NT2/D1 (cell line): Measurements from ENCODE around the gene TMEM14B.
"Not testable (repeated sequence)": the region's sequence is repeated elsewhere in the genome, so short reads cannot be mapped to it uniquely, and the experiment has no call there.

Experiments
- DNase-seq: peaks from one replicate; pipeline ENCODE4 v3.0.0-alpha.2; 2011; ENCODE audit warnings: low read depth, low spot score
- H3K27me3 ChIP-seq: 2 replicates; pipeline ENCODE4 v1.6.0; 2011; ENCODE audit warnings: mild to moderate bottlenecking; ENCODE audit not compliant: insufficient read length, insufficient read depth
- H3K36me3 ChIP-seq: 2 replicates; pipeline ENCODE4 v1.6.1; 2011; ENCODE audit warnings: mild to moderate bottlenecking, low read length, mixed read lengths; ENCODE audit not compliant: insufficient read depth, insufficient read length
- H3K4me1 ChIP-seq: 2 replicates; pipeline ENCODE4 v1.5.1; 2011; ENCODE audit not compliant: insufficient read depth, insufficient read length
- H3K4me3 ChIP-seq: 2 replicates; pipeline ENCODE4 v1.5.1; 2011; ENCODE audit warnings: low read depth; ENCODE audit not compliant: insufficient read length
- H3K9ac ChIP-seq: 2 replicates; pipeline ENCODE4 v1.6.0; 2011; ENCODE audit warnings: low read depth; ENCODE audit not compliant: insufficient read length
- H3K9me3 ChIP-seq: 2 replicates; pipeline ENCODE4 v1.5.1; 2011; ENCODE audit warnings: mild to moderate bottlenecking, low read length; ENCODE audit not compliant: insufficient read depth
- SUZ12 ChIP-seq: IDR thresholded peaks from 2 replicates; pipeline ENCODE4 v1.6.1; 2011; ENCODE audit not compliant: insufficient read length, insufficient read depth; ENCODE audit errors: extremely low read depth
- YY1 ChIP-seq: IDR thresholded peaks from 2 replicates; pipeline ENCODE4 v1.6.1; 2011; ENCODE audit not compliant: insufficient read length, insufficient read depth
- ZNF274 ChIP-seq: IDR thresholded peaks from 2 replicates; pipeline ENCODE4 v1.6.1; 2011; ENCODE audit warnings: mild to moderate bottlenecking, low read depth, low read length

TMEM14B gene

GRCh38 chr6:10733151-10733715 is 14.4 kb upstream of the TMEM14B start:
- no peaks in the 10 kb centered on the region for H3K9me3 ChIP-seq
- H3K27me3 ChIP-seq, result no peaks in the 10 kb centered on the region
- H3K36me3 ChIP-seq, result peaks cover 52% of the 10 kb centered on the region
- H3K4me1 ChIP-seq, result no peaks in the 10 kb centered on the region
- no peak for DNase-seq
- TF ChIP-seq SUZ12 (no peak), YY1 (no peak), ZNF274 (no peak)
- H3K4me3 ChIP-seq, result no peak overlapping the region
- no peak overlapping the region for H3K9ac ChIP-seq

GRCh38 chr6:10733863-10734262 is 13.7 kb upstream of the TMEM14B start:
- DNase-seq, result no peak
- no peak overlapping the region for H3K9ac ChIP-seq
- H3K4me3 ChIP-seq, result no peak overlapping the region
- no peaks in the 10 kb centered on the region for H3K4me1 ChIP-seq
- TF ChIP-seq YY1 (no peak), SUZ12 (no peak), ZNF274 (no peak)
- H3K9me3 ChIP-seq, result no peaks in the 10 kb centered on the region
- peaks cover 49% of the 10 kb centered on the region for H3K36me3 ChIP-seq
- no peaks in the 10 kb centered on the region for H3K27me3 ChIP-seq

GRCh38 chr6:10736731-10737130 is 10.9 kb upstream of the TMEM14B start:
- DNase-seq, result no peak

DNA sequence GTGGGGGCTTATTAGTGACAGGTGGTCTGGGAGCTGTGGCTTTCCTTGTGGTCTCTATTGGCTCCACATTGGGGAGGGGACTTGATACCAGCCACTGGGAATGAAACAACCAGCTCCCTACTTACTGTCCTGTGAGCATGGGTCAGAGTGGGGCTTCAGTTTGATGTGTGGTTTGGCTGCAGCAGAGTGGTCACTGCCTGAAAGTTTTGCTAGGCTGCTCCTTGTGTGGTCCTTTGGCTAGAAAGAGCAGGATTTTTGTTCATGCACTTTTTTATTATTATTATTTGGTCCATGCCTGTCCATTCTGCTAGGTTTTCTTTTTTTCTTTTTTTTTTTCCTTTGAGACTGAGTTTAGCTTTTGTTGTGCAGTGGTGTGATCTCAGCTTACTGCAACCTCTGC is 7.5 kb upstream of the TMEM14B start:
- Histone ChIP-seq H3K9ac (no peak overlapping the region), H3K9me3 (no peaks in the 10 kb centered on the region), H3K4me3 (no peak overlapping the region), H3K4me1 (no peaks in the 10 kb centered on the region), H3K27me3 (no peaks in the 10 kb centered on the region), H3K36me3 (peaks cover 16% of the 10 kb centered on the region)
- TF ChIP-seq ZNF274 (no peak), SUZ12 (no peak), YY1 (no peak)
- no peak for DNase-seq

More at GRCh38 chr6:10736731-10737130, 10.9 kb upstream of the TMEM14B start:
- Histone ChIP-seq H3K36me3 (peaks cover 30% of the 10 kb centered on the region), H3K4me1 (no peaks in the 10 kb centered on the region), H3K9me3 (no peaks in the 10 kb centered on the region), H3K4me3 (no peak overlapping the region), H3K27me3 (no peaks in the 10 kb centered on the region), H3K9ac (no peak overlapping the region)
- TF ChIP-seq ZNF274, result no peak
- TF ChIP-seq SUZ12, result no peak
- TF ChIP-seq YY1, result no peak

DNA sequence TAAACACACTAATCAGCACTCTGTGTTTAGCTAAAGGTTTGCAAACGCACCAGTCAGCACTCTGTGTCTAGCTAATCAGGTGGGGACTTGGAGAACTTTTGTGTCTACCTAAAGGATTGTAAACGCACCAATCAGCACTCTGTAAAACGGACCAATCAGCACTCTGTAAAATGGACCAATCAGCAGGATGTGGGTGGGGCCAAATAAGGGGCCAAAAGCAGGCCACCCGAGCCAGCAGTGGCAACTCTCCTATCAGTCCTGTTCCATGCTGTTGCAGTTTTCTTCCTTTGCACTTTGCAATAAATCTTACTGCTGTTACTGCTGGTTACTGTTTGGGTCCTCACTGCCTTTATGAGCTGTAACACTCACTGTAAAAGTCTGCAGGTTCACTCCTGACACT is 6.0 kb upstream of the TMEM14B start:
- H3K9ac ChIP-seq, H3K27me3 ChIP-seq, H3K4me3 ChIP-seq, H3K4me1 ChIP-seq, DNase-seq, H3K9me3 ChIP-seq: not testable (repeated sequence)
- peaks cover 16% of the 10 kb centered on the region for H3K36me3 ChIP-seq

- DNase-seq, result no peak
These were observed 5.4 kb upstream of the TMEM14B start for GRCh38 chr6:10742251-10742650.

GRCh38 chr6:10743515-10743914 is 4.1 kb upstream of the TMEM14B start:
- Histone ChIP-seq H3K4me1 (no peaks in the 10 kb centered on the region), H3K36me3 (peaks cover 12% of the 10 kb centered on the region), H3K4me3 (no peak overlapping the region), H3K9me3 (no peaks in the 10 kb centered on the region), H3K9ac (no peak overlapping the region), H3K27me3 (no peaks in the 10 kb centered on the region)
- TF ChIP-seq SUZ12 (no peak), ZNF274 (no peak), YY1 (no peak)
- no peak for DNase-seq

More at GRCh38 chr6:10742251-10742650, 5.4 kb upstream of the TMEM14B start:
- Histone ChIP-seq H3K27me3 (no peaks in the 10 kb centered on the region), H3K4me1 (no peaks in the 10 kb centered on the region), H3K4me3 (no peak overlapping the region), H3K9ac (no peak overlapping the region), H3K36me3 (peaks cover 16% of the 10 kb centered on the region), H3K9me3 (no peaks in the 10 kb centered on the region)
- no peak for TF ChIP-seq YY1

GRCh38 chr6:10745116-10745515 is 2.5 kb upstream of the TMEM14B start:
- Histone ChIP-seq H3K4me1 (no peaks in the 10 kb centered on the region), H3K36me3 (peaks cover 18% of the 10 kb centered on the region), H3K9me3 (no peaks in the 10 kb centered on the region), H3K4me3 (no peak overlapping the region), H3K27me3 (no peaks in the 10 kb centered on the region), H3K9ac (no peak overlapping the region)
- no peak for TF ChIP-seq SUZ12
- no peak for TF ChIP-seq YY1
- no peak for TF ChIP-seq ZNF274
- DNase-seq, result no peak
